T-helper 2 cell treated with Interferon-gamma antibody and Interleukin-4, amounts not matched to agents 5 μg/mL and 100 μg/mL, for 36 hours (primary cell): ENCODE results near the gene SV2B.

Experiments used
- DNase-seq: peaks from one replicate; pipeline ENCODE4 v3.0.0; 2021; ENCODE audit warnings: low spot score
- H3K27ac Mint-ChIP-seq: one replicate; pipeline ENCODE4 v1.8.0; 2021; ENCODE audit warnings: mild to moderate bottlenecking, mixed read lengths
- H3K27me3 Mint-ChIP-seq: one replicate; pipeline ENCODE4 v1.8.0; 2021; ENCODE audit warnings: low read depth, mixed read lengths
- H3K36me3 Mint-ChIP-seq: one replicate; pipeline ENCODE4 v1.8.0; 2021; ENCODE audit warnings: low read depth, mixed read lengths
- H3K4me1 Mint-ChIP-seq: one replicate; pipeline ENCODE4 v1.8.0; 2021; ENCODE audit warnings: low read depth, mixed read lengths
- H3K4me3 Mint-ChIP-seq: one replicate; pipeline ENCODE4 v1.8.0; 2022; ENCODE audit warnings: mild to moderate bottlenecking, moderate library complexity, mixed read lengths
- H3K9me3 Mint-ChIP-seq: one replicate; pipeline ENCODE4 v1.8.0; 2021; ENCODE audit warnings: mixed read lengths

SV2B gene

GRCh38 chr15:91202510-91203102 lies 102.5 kb downstream of the SV2B start:
- DNase-seq = no peak
- Mint-ChIP-seq H3K27me3 (peaks cover 6% of the 10 kb centered on the region), H3K27ac (no peak overlapping the region), H3K9me3 (no peaks in the 10 kb centered on the region), H3K36me3 (no peaks in the 10 kb centered on the region), H3K4me1 (no peaks in the 10 kb centered on the region), H3K4me3 (no peak overlapping the region)

GRCh38 chr15:91203619-91204203 lies 103.7 kb downstream of the SV2B start:
- no peak for DNase-seq
- Mint-ChIP-seq H3K4me1 (no peaks in the 10 kb centered on the region), H3K36me3 (no peaks in the 10 kb centered on the region), H3K9me3 (no peaks in the 10 kb centered on the region), H3K4me3 (no peak overlapping the region), H3K27ac (no peak overlapping the region), H3K27me3 (peaks cover 9% of the 10 kb centered on the region)

- H3K4me3 Mint-ChIP-seq = no peak overlapping the region
- H3K9me3 Mint-ChIP-seq = no peaks in the 10 kb centered on the region
- no peaks in the 10 kb centered on the region for H3K4me1 Mint-ChIP-seq
- DNase-seq = no peak
- H3K36me3 Mint-ChIP-seq = no peaks in the 10 kb centered on the region
- peaks cover 11% of the 10 kb centered on the region for H3K27me3 Mint-ChIP-seq
- no peak overlapping the region for H3K27ac Mint-ChIP-seq
Observed at GRCh38 chr15:91208371-91208770, 108.3 kb downstream of the SV2B start.

GRCh38 chr15:91209318-91209717 lies 109.3 kb downstream of the SV2B start:
- Mint-ChIP-seq H3K27ac (no peak overlapping the region), H3K9me3 (no peaks in the 10 kb centered on the region), H3K4me3 (no peak overlapping the region), H3K27me3 (peaks cover 11% of the 10 kb centered on the region), H3K4me1 (no peaks in the 10 kb centered on the region), H3K36me3 (no peaks in the 10 kb centered on the region)
- no peak for DNase-seq

GRCh38 chr15:91209726-91210125 lies 109.7 kb downstream of the SV2B start:
- H3K36me3 Mint-ChIP-seq = no peaks in the 10 kb centered on the region
- no peaks in the 10 kb centered on the region for H3K9me3 Mint-ChIP-seq
- no peak overlapping the region for H3K27ac Mint-ChIP-seq
- H3K4me3 Mint-ChIP-seq = no peak overlapping the region
- peaks cover 8% of the 10 kb centered on the region for H3K27me3 Mint-ChIP-seq
- no peaks in the 10 kb centered on the region for H3K4me1 Mint-ChIP-seq
- no peak for DNase-seq

- H3K36me3 Mint-ChIP-seq = no peaks in the 10 kb centered on the region
- no peak overlapping the region for H3K4me3 Mint-ChIP-seq
- no peaks in the 10 kb centered on the region for H3K9me3 Mint-ChIP-seq
- peaks cover 4% of the 10 kb centered on the region for H3K27me3 Mint-ChIP-seq
- no peaks in the 10 kb centered on the region for H3K4me1 Mint-ChIP-seq
- no peak overlapping the region for H3K27ac Mint-ChIP-seq
- no peak for DNase-seq
Observed at GRCh38 chr15:91214675-91215590, 114.9 kb downstream of the SV2B start.

GRCh38 chr15:91216000-91216399 lies 115.9 kb downstream of the SV2B start:
- H3K27me3 Mint-ChIP-seq = peaks cover 4% of the 10 kb centered on the region
- H3K36me3 Mint-ChIP-seq = no peaks in the 10 kb centered on the region
- H3K27ac Mint-ChIP-seq = no peak overlapping the region
- no peak overlapping the region for H3K4me3 Mint-ChIP-seq
- no peaks in the 10 kb centered on the region for H3K4me1 Mint-ChIP-seq
- no peaks in the 10 kb centered on the region for H3K9me3 Mint-ChIP-seq
- no peak for DNase-seq

GRCh38 chr15:91219206-91219605 lies 119.1 kb downstream of the SV2B start:
- H3K9me3 Mint-ChIP-seq = no peaks in the 10 kb centered on the region
- H3K4me1 Mint-ChIP-seq = no peaks in the 10 kb centered on the region
- no peak overlapping the region for H3K27ac Mint-ChIP-seq
- H3K36me3 Mint-ChIP-seq = no peaks in the 10 kb centered on the region
- H3K27me3 Mint-ChIP-seq = peaks cover 4% of the 10 kb centered on the region
- H3K4me3 Mint-ChIP-seq = no peak overlapping the region
- no peak for DNase-seq

- DNase-seq = no peak
- Mint-ChIP-seq H3K27me3 (peaks cover 2% of the 10 kb centered on the region), H3K4me3 (no peak overlapping the region)
Observed at GRCh38 chr15:91222052-91222451, 122.0 kb downstream of the SV2B start.

GRCh38 chr15:91223863-91224262 lies 123.8 kb downstream of the SV2B start:
- H3K27ac Mint-ChIP-seq = no peak overlapping the region

More at GRCh38 chr15:91222052-91222451, 122.0 kb downstream of the SV2B start:
- Mint-ChIP-seq H3K4me1 (no peaks in the 10 kb centered on the region), H3K36me3 (no peaks in the 10 kb centered on the region), H3K9me3 (no peaks in the 10 kb centered on the region), H3K27ac (no peak overlapping the region)

GRCh38 chr15:91224755-91225380 lies 124.8 kb downstream of the SV2B start:
- Mint-ChIP-seq H3K36me3 (no peaks in the 10 kb centered on the region), H3K9me3 (no peaks in the 10 kb centered on the region), H3K27me3 (peaks cover 2% of the 10 kb centered on the region), H3K27ac (no peak overlapping the region), H3K4me3 (no peak overlapping the region), H3K4me1 (no peaks in the 10 kb centered on the region)
- DNase-seq = no peak

More at GRCh38 chr15:91223863-91224262, 123.8 kb downstream of the SV2B start:
- no peak overlapping the region for H3K4me3 Mint-ChIP-seq
- H3K27me3 Mint-ChIP-seq = peaks cover 2% of the 10 kb centered on the region
- H3K36me3 Mint-ChIP-seq = no peaks in the 10 kb centered on the region
- no peaks in the 10 kb centered on the region for H3K4me1 Mint-ChIP-seq
- no peak for DNase-seq
- no peaks in the 10 kb centered on the region for H3K9me3 Mint-ChIP-seq

GRCh38 chr15:91225741-91226140 lies 125.7 kb downstream of the SV2B start:
- Mint-ChIP-seq H3K36me3 (no peaks in the 10 kb centered on the region), H3K27ac (no peak overlapping the region), H3K4me1 (no peaks in the 10 kb centered on the region), H3K27me3 (peaks cover 4% of the 10 kb centered on the region), H3K9me3 (no peaks in the 10 kb centered on the region), H3K4me3 (no peak overlapping the region)
- DNase-seq = no peak

GRCh38 chr15:91227117-91227516 lies 127.1 kb downstream of the SV2B start:
- no peak overlapping the region for H3K4me3 Mint-ChIP-seq
- H3K27ac Mint-ChIP-seq = no peak overlapping the region
- peaks cover 4% of the 10 kb centered on the region for H3K27me3 Mint-ChIP-seq
- no peak for DNase-seq
- H3K36me3 Mint-ChIP-seq = no peaks in the 10 kb centered on the region
- H3K4me1 Mint-ChIP-seq = no peaks in the 10 kb centered on the region
- no peaks in the 10 kb centered on the region for H3K9me3 Mint-ChIP-seq

GRCh38 chr15:91227766-91228165 lies 127.7 kb downstream of the SV2B start:
- Mint-ChIP-seq H3K27ac (no peak overlapping the region), H3K36me3 (no peaks in the 10 kb centered on the region), H3K9me3 (no peaks in the 10 kb centered on the region), H3K4me3 (no peak overlapping the region), H3K4me1 (no peaks in the 10 kb centered on the region), H3K27me3 (peaks cover 2% of the 10 kb centered on the region)
- no peak for DNase-seq
